Osteocyte (in vitro differentiated cells): ENCODE results near the gene NHEJ1. TPM values are rescaled to one million over a fixed set of nuclear protein-coding genes. Genes with fewer than 3 reads are reported as not detected.
A peak's percentile ranks its signal among the peaks of the same experiment; 100 is the strongest.

ENCODE experiments used
- DNase-seq: peaks from one replicate; pipeline ENCODE4 v3.0.0; 2021; ENCODE audit warnings: mixed read lengths; ENCODE audit not compliant: unreplicated experiment; ENCODE audit errors: extremely low spot score
- H3K27ac Mint-ChIP-seq: one replicate; pipeline ENCODE4 v1.8.0; 2021; ENCODE audit warnings: mild to moderate bottlenecking, mixed read lengths; ENCODE audit not compliant: unreplicated experiment
- H3K27me3 Mint-ChIP-seq: one replicate; pipeline ENCODE4 v1.8.0; 2021; ENCODE audit warnings: mixed read lengths; ENCODE audit not compliant: unreplicated experiment
- H3K36me3 Mint-ChIP-seq: one replicate; pipeline ENCODE4 v1.8.0; 2021; ENCODE audit warnings: mixed read lengths; ENCODE audit not compliant: unreplicated experiment
- H3K4me1 Mint-ChIP-seq: one replicate; pipeline ENCODE4 v1.8.0; 2021; ENCODE audit warnings: mixed read lengths; ENCODE audit not compliant: unreplicated experiment
- H3K4me3 Mint-ChIP-seq: one replicate; pipeline ENCODE4 v1.8.0; 2021; ENCODE audit warnings: mild to moderate bottlenecking, moderate library complexity, mixed read lengths; ENCODE audit not compliant: unreplicated experiment
- H3K9me3 Mint-ChIP-seq: one replicate; pipeline ENCODE4 v1.8.0; 2021; ENCODE audit warnings: mixed read lengths; ENCODE audit not compliant: unreplicated experiment
- total RNA-seq: library from RNA; stranded (reverse); gene quantifications from 2 replicates; pipeline ENCODE4 v1.2.1, GENCODE V29; 2021
- TF ChIP-seq, protein P1 (sequence below): fragments of 200-600 bp; sonication (generic); IDR thresholded peaks from 2 replicates; pipeline ENCODE4 v1.5.0; 2021; ENCODE audit warnings: antibody characterized with exemption, mild to moderate bottlenecking, moderate library complexity

Gene NHEJ1
- total RNA-seq, 1 donor from 2014 or later = 19.3 TPM

DNA sequence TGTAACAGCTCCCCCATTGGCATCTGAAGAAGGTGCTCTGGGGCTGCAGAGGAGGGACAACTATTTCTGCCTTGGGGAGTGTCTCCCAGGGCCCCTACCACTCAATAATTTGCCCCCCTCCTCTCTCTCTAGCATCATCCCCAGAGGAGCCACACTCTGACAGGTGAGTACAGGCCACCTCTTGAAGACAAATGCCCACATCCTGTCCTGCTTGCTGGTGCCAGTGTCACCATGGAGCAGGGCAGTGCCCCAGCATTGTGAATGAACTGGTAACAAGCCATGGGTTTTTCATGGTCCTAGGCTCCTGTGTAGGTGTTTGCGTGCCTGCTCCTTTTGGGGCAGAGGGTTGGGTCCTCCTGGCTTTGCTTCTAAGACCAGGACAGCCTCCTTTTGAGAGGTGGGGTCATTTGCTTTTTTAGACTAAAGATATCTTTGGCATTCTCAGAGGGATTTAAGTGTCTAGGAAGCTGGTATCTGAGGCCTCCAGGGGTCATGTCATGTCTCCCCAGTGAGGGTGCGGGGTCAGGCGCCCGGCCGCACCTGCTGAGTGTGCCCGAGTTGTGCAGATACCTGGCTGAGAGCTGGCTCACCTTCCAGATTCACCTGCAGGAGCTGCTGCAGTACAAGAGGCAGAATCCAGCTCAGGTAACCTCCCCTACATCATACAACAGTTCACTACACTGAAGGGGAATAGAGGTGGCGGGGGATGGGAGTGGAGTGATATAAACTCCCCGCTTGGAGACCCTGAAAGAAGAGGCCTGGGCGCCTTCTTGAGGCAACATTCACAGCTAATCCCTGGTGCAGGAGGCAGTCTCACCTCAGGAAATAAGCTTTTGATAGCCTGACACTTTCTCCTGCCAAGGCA lies 19.2 kb upstream of the NHEJ1 start:
- H3K36me3 Mint-ChIP-seq = peaks cover 29% of the 10 kb centered on the region
- TF ChIP-seq, protein P1, sequence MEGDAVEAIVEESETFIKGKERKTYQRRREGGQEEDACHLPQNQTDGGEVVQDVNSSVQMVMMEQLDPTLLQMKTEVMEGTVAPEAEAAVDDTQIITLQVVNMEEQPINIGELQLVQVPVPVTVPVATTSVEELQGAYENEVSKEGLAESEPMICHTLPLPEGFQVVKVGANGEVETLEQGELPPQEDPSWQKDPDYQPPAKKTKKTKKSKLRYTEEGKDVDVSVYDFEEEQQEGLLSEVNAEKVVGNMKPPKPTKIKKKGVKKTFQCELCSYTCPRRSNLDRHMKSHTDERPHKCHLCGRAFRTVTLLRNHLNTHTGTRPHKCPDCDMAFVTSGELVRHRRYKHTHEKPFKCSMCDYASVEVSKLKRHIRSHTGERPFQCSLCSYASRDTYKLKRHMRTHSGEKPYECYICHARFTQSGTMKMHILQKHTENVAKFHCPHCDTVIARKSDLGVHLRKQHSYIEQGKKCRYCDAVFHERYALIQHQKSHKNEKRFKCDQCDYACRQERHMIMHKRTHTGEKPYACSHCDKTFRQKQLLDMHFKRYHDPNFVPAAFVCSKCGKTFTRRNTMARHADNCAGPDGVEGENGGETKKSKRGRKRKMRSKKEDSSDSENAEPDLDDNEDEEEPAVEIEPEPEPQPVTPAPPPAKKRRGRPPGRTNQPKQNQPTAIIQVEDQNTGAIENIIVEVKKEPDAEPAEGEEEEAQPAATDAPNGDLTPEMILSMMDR = no peak
- H3K4me3 Mint-ChIP-seq = peak overlapping the region; percentile 80
- no peak for DNase-seq
- no peaks in the 10 kb centered on the region for H3K27me3 Mint-ChIP-seq
- H3K27ac Mint-ChIP-seq = no peak overlapping the region
- H3K9me3 Mint-ChIP-seq = no peaks in the 10 kb centered on the region
- H3K4me1 Mint-ChIP-seq = peaks cover 22% of the 10 kb centered on the region

DNA sequence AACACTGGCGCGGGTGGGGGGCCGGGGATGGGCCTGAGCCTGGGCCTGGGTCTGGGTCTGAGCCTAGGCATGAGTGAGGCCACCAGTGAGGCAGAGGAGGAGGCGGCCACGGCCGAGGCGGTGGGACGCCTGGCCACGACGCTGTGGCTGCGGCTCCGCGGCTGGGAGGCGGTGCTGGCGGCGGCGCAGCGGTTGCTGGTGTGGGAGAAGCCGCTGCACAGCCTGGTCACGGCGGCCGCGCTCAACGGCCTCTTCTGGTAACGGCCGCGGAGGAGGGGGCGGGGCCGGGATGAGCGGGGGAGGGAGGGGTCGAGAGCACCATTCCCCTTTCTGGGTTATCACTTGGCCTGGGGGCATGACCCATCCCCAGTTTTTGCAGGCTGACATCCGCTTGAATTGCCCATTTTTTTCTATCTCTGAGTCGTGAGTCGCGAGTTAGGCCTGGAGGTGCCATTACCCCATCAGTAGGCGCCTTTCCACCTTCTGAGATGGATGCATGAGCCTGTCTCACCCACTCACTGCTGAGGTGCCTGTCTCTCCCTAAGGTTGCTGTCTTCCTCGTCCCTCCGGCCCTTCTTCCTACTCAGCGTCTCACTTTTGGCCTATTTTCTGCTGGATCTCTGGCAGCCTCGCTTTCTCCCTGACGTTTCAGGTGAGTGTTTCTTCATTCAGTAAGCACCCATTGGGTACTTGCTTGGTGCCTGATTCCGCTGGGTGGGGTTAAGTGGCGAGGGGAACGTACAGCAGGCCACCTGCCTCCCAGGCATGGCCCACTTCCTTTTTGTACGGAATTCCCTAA lies 18.0 kb upstream of the NHEJ1 start:
- H3K27ac Mint-ChIP-seq = peak overlapping the region; percentile 67
- peaks cover 33% of the 10 kb centered on the region for H3K36me3 Mint-ChIP-seq
- no peaks in the 10 kb centered on the region for H3K27me3 Mint-ChIP-seq
- TF ChIP-seq, protein P1 = no peak
- DNase-seq = no peak
- no peaks in the 10 kb centered on the region for H3K9me3 Mint-ChIP-seq
- peaks cover 24% of the 10 kb centered on the region for H3K4me1 Mint-ChIP-seq
- H3K4me3 Mint-ChIP-seq = peak overlapping the region; percentile 80

DNA sequence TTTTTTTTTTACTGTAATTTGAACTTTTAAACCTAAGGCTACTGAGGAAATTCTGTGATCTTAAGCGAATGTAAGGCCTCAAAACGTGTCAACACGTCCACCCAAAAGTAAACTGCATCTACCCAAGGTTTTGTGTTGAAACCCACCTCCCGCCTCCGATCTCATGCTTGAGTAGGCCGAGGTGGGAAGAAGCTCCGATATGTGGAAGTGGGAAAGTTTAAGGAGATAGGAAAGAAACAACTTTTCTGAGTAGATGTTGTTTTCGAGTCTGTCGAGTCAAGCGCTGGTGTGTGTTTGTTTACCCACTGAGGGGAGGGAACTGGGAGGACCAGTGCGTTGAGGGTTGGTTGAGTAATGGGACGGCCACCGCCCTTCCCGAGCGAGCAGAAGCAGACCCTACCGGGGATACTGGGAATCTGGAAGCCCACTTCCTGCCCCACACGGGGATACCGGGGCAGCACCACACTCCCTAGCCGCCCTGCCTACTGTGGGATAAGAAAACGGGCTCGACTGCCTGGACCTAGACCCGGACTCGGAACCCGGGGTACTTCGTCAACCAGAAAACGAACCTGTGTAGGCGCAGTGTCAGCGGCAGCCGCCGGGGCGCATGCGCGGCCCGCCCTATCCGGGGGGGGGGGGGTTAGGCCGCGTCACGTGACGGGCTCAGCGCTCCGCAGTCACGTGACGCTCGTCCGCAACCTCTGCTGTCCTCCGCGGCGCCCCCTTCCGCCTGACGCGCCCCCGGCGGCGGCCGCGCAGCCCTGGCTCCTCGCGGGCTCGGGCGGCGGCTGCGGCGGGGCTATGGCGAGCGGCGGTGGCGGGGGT lies 17.1 kb upstream of the NHEJ1 start, which contains the start of gene RETREG2:
RETREG2 (plus strand) TSS at position 724 of the 825 bp plus-strand sequence; CDS start at position 802, 78 bp downstream.
- Mint-ChIP-seq H3K9me3 (no peaks in the 10 kb centered on the region), H3K27me3 (no peaks in the 10 kb centered on the region), H3K4me3 (peak within 1 kb of the TSS; percentile 89), H3K36me3 (peaks cover 25% of the 10 kb centered on the region), H3K4me1 (peaks cover 24% of the 10 kb centered on the region), H3K27ac (peak within 1 kb of the TSS; percentile 100)
- DNase-seq = peak; percentile 94
- TF ChIP-seq, protein P1 = peak; percentile 46

DNA sequence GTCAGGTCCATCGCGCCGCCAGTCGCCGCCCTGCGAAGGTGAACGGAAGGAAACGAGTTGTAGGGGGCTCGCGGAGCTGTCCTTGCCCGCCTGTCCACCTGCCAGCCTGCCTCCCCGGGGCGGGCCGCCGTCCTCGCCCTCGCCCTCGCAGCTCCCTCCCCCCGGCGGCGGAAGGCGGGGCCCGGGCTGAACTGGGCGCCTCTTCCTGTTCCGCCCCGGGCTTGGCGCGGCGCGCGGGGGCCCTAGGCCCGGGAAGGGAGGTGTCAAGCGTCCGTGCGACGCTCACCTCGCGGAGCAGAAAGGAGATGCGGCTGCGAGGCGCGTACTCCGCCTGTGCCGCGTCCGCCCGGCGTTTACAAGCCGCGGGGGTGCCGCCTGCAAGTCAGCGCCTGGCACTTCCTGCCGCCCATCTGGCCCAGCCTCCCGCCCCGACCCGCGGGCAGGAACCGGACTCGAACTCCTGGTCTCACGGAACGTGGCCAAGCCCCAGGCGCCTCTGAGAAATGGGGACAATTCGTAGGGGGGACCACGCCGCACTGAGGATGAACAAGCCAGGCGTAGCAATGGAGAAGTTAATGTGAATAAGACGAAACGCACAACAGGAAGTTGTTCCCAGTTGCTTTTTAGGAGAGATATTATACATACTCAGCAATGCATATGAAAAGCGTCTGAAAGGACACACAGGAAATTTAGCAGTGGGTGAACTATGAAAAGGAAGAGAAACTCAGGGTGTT lies 16.4 kb upstream of the NHEJ1 start, which contains the start of gene CNPPD1:
CNPPD1 (minus strand) TSS at position 108 of the 734 bp plus-strand sequence; CDS start at position 11, 97 bp downstream.
- peak; percentile 93 for DNase-seq
- H3K9me3 Mint-ChIP-seq = no peaks in the 10 kb centered on the region
- TF ChIP-seq, protein P1 = no peak
- peak within 1 kb of the TSS; percentile 100 for H3K27ac Mint-ChIP-seq
- peak within 1 kb of the TSS; percentile 89 for H3K4me3 Mint-ChIP-seq
- no peaks in the 10 kb centered on the region for H3K27me3 Mint-ChIP-seq
- H3K4me1 Mint-ChIP-seq = peaks cover 24% of the 10 kb centered on the region
- peaks cover 28% of the 10 kb centered on the region for H3K36me3 Mint-ChIP-seq
